Loucy (cell line): ENCODE data around the gene PRPSAP2.
A peak's percentile ranks its signal among the peaks of the same experiment; 100 is the strongest.

Experiments
- CTCF ChIP-seq: fragments of 200-600 bp; sonication (generic); conservative IDR thresholded peaks from 2 replicates; pipeline ENCODE4 v1.5.1; 2014; ENCODE audit warnings: mild to moderate bottlenecking, antibody characterized with exemption, low read length
- EZH2phosphoT487 ChIP-seq: fragments of 200-600 bp; IDR thresholded peaks from 2 replicates; pipeline ENCODE4 v1.6.1; 2018; ENCODE audit warnings: antibody characterized with exemption, mild to moderate bottlenecking, moderate library complexity, borderline replicate concordance

- TF ChIP-seq CTCF (peak; percentile 41), EZH2phosphoT487 (no peak)
Observed at GRCh38 chr17:18970582-18971480, 112.9 kb downstream of the PRPSAP2 start.
